A673 (cell line): ENCODE results near the gene ADCY3. TPM values are rescaled to one million over a fixed set of nuclear protein-coding genes. Genes with fewer than 3 reads are reported as not detected.
A peak's percentile ranks its signal among the peaks of the same experiment; 100 is the strongest.

Experiments used
- BruUV-seq: library from RNA; stranded (reverse); fragments of 400-500 nt; replicated peaks from 2 replicates; lab custom pipeline; 2021; lab: Mats Ljungman, UMichigan
- CTCF ChIA-PET: fragments of 300-600 bp; sonication (Branson Sonifier 250); formaldehyde crosslinking; loops from one replicate; lab custom pipeline; 2022; ENCODE audit warnings: antibody characterized with exemption; lab: Charles Lee
- POLR2A ChIA-PET: fragments of 300-600 bp; sonication (Branson Sonifier 250); formaldehyde crosslinking; loops from one replicate; lab custom pipeline; 2022; ENCODE audit warnings: antibody characterized with exemption; ENCODE audit not compliant: low non-redundant PET; lab: Charles Lee
- DNase-seq: peaks from one replicate; pipeline ENCODE4 v3.0.0-alpha.2; 2015; ENCODE audit warnings: low spot score
- H3K27ac ChIP-seq: fragments of 200-600 bp; sonication (generic); 2 replicates; pipeline ENCODE4 v1.5.1; 2016; ENCODE audit warnings: mixed run types, low read depth, mild to moderate bottlenecking, mixed read lengths, antibody characterized with exemption, low read length; ENCODE audit not compliant: poor library complexity, severe bottlenecking
- H3K27me3 ChIP-seq: fragments of 200-600 bp; sonication (generic); replicated peaks from 2 replicates; pipeline ENCODE4 v1.6.1; 2017; ENCODE audit warnings: mixed run types, low read depth, mild to moderate bottlenecking, mixed read lengths, antibody characterized with exemption, low read length; ENCODE audit not compliant: insufficient read depth, poor library complexity
- H3K36me3 ChIP-seq: fragments of 200-600 bp; sonication (generic); 2 replicates; pipeline ENCODE4 v1.6.1; 2016; ENCODE audit warnings: mixed run types, mild to moderate bottlenecking, mixed read lengths, antibody characterized with exemption, low read length; ENCODE audit not compliant: insufficient read depth, poor library complexity, severe bottlenecking
- H3K4me1 ChIP-seq: fragments of 200-600 bp; sonication (generic); 2 replicates; pipeline ENCODE4 v1.6.1; 2017; ENCODE audit warnings: mixed run types, mild to moderate bottlenecking, mixed read lengths, antibody characterized with exemption, low read length; ENCODE audit not compliant: insufficient read depth, poor library complexity, severe bottlenecking
- H3K4me3 ChIP-seq: fragments of 200-600 bp; sonication (generic); 2 replicates; pipeline ENCODE4 v1.5.1; 2016; ENCODE audit warnings: low read depth, mixed run types, mild to moderate bottlenecking, mixed read lengths, low read length; ENCODE audit not compliant: poor library complexity, severe bottlenecking
- H3K9me3 ChIP-seq: fragments of 200-600 bp; sonication (generic); 2 replicates; pipeline ENCODE4 v1.6.1; 2016; ENCODE audit warnings: mixed run types, low read depth, mild to moderate bottlenecking, mixed read lengths, antibody characterized with exemption, low read length; ENCODE audit not compliant: poor library complexity, severe bottlenecking
- CTCF ChIP-seq: fragments of 300-800, 200-600 bp; sonication (generic); conservative IDR thresholded peaks from 2 replicates; pipeline ENCODE4 v1.5.1; 2017; ENCODE audit warnings: low read depth, mild to moderate bottlenecking, antibody characterized with exemption, low read length, moderate library complexity, mixed read lengths
- EZH2 ChIP-seq: fragments of 200-600 bp; sonication (generic); IDR thresholded peaks from 2 replicates; pipeline ENCODE4 v1.6.1; 2017; ENCODE audit warnings: borderline replicate concordance, low read depth, mild to moderate bottlenecking, mixed read lengths, antibody characterized with exemption, low read length; ENCODE audit not compliant: poor library complexity, severe bottlenecking
- intact Hi-C: fragments of 100-400 bp; cut with micrococcal nuclease; formaldehyde crosslinking; loops from one replicate; pipeline ENCODE4 v1.10.0; 2022; ENCODE audit not compliant: unreplicated experiment
- total RNA-seq: library from RNA; stranded (reverse); gene quantifications from 2 replicates; pipeline ENCODE4 v1.2.3, GENCODE V29; 2021

Gene ADCY3
- total RNA-seq, 1 experiment from 2014 or later, result 42.2 TPM

- H3K36me3 ChIP-seq, result no peaks in the 10 kb centered on the region
- H3K9me3 ChIP-seq, result no peaks in the 10 kb centered on the region
- H3K27me3 ChIP-seq, result no peaks in the 10 kb centered on the region
- no peak overlapping the region for H3K4me3 ChIP-seq
- peaks cover 9% of the 10 kb centered on the region for H3K4me1 ChIP-seq
- CTCF ChIA-PET, result no interaction called here
- TF ChIP-seq EZH2, result no peak
- TF ChIP-seq CTCF, result no peak
- POLR2A ChIA-PET, result no interaction called here
- intact Hi-C loops, result no loop called here
- H3K27ac ChIP-seq, result no peak overlapping the region
- no peak for DNase-seq
- no TSS peak for BruUV-seq
Observed at GRCh38 chr2:24922556-24922955, 2.5 kb upstream of the ADCY3 start.

GRCh38 chr2:24920809-24921441 lies 888 bp upstream of the ADCY3 start:
- H3K4me3 ChIP-seq, result peak overlapping the region; percentile 56
- no peaks in the 10 kb centered on the region for H3K9me3 ChIP-seq
- no TSS peak for BruUV-seq
- no peaks in the 10 kb centered on the region for H3K36me3 ChIP-seq
- DNase-seq, result peak; percentile 34
- no peak overlapping the region for H3K27ac ChIP-seq
- intact Hi-C loops, result no loop called here
- ChIA-PET POLR2A (no interaction called here), CTCF (no interaction called here)
- TF ChIP-seq CTCF, result peak; percentile 49
- no peak for TF ChIP-seq EZH2
- H3K27me3 ChIP-seq, result no peaks in the 10 kb centered on the region
- peaks cover 9% of the 10 kb centered on the region for H3K4me1 ChIP-seq

GRCh38 chr2:24919506-24920097 lies 435 bp downstream of the ADCY3 start:
- Histone ChIP-seq H3K4me1 (peaks cover 9% of the 10 kb centered on the region), H3K9me3 (no peaks in the 10 kb centered on the region), H3K4me3 (peak overlapping the region; percentile 56), H3K27ac (peak overlapping the region; percentile 53), H3K27me3 (no peaks in the 10 kb centered on the region), H3K36me3 (no peaks in the 10 kb centered on the region)
- ChIA-PET POLR2A (interaction anchor here (0.6 kb wide), 1 partner anchor 559 kb away, joined by 3 read pairs; the partner anchor contains the start of gene ITSN2), CTCF (interaction anchor here (0.6 to 0.7 kb wide), 2 partner anchors 34 to 306 kb away, joined by 3 to 5 read pairs; no protein-coding TSS in a partner anchor)
- DNase-seq, result peak; percentile 29
- intact Hi-C loops, result no loop called here
- no TSS peak for BruUV-seq
- TF ChIP-seq CTCF, result no peak
- TF ChIP-seq EZH2, result no peak
